C4-2B (cell line): Measurements from ENCODE around the gene RALB.

ENCODE experiments used
- H3K27ac ChIP-seq: fragments of 450-650 bp; 2 replicates; pipeline ENCODE4 v1.5.1; 2017
- CTCF ChIP-seq: fragments of 450-650 bp; conservative IDR thresholded peaks from 2 replicates; pipeline ENCODE4 v1.5.1; 2017; ENCODE audit warnings: mild to moderate bottlenecking
- ZFX ChIP-seq: fragments of 450-650 bp; IDR thresholded peaks from 2 replicates; pipeline ENCODE4 v1.6.1; 2017

The RALB gene

GRCh38 chr2:120324933-120325332 lies 72.3 kb downstream of the RALB start:
- H3K27ac ChIP-seq = no peak overlapping the region
- no peak for TF ChIP-seq ZFX
- TF ChIP-seq CTCF = no peak

- TF ChIP-seq CTCF (no peak), ZFX (no peak)
- H3K27ac ChIP-seq = no peak overlapping the region
Observed at GRCh38 chr2:120326066-120326465, 73.4 kb downstream of the RALB start.

- TF ChIP-seq CTCF (no peak), ZFX (no peak)
- H3K27ac ChIP-seq = no peak overlapping the region
Observed at GRCh38 chr2:120330946-120331822, 78.5 kb downstream of the RALB start.

GRCh38 chr2:120331903-120332302 lies 79.3 kb downstream of the RALB start:
- H3K27ac ChIP-seq = no peak overlapping the region
- TF ChIP-seq CTCF = no peak
- no peak for TF ChIP-seq ZFX

DNA sequence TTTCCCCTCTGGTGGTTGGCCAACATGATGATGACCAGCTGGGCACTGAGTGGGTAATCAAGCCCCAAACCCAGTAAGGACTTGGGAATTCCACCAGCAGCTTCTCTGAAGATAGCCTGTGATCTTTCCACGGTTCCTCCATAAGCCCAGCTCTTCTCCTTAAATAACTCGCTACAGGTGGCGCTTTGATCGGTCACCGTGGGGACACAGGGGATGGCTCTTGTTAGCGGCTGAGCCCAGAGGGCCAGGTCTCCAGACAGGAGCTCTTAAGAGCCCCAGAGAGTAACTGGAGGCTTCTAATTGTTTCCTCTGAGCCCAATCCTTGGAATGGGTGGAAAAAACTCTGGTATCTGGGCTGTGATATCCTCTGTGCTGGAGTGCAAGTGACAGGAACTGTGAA lies 79.7 kb downstream of the RALB start:
- H3K27ac ChIP-seq = no peak overlapping the region
- TF ChIP-seq CTCF (no peak), ZFX (no peak)

DNA sequence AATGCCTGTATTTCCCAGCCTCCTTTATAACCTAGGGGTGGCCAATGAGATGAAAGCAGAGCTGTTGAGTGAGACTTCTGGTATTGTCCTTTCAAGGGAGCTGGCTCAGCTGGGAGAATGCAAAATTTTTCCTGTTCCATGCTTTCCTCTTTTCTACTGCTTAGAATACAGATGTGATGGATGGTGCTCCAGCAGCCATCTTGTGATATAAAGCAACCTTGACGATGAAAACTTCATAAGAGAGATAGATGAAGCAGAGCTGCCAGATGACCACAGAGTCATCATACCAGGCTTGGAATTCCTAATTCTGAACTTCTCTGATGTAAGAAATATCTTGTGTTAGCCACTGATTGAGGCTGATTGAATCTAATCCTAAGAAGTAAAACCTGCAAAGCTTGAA lies 81.4 kb downstream of the RALB start:
- no peak overlapping the region for H3K27ac ChIP-seq
- TF ChIP-seq CTCF (no peak), ZFX (no peak)

DNA sequence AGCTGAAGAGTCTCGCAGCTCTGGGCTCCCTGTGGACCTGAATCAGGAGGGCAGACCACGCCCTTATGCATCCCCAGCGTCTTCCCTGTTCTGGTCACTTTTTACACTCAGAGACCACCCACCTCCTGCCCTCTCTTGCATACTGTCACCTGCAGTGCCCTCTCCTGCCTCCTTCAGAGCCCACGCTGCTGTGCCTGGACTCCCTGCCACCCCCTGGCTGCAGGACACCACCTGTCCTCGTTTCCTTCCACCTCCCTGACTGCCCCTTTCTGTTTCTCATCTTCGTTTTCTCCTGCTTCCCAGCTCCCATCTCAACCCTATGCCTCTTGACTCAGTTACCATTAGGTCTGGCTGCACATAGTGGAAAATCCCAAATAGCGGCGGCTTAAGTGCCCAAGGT lies 84.1 kb downstream of the RALB start:
- no peak for TF ChIP-seq ZFX

GRCh38 chr2:120338015-120338414 lies 85.4 kb downstream of the RALB start:
- H3K27ac ChIP-seq = no peak overlapping the region
- TF ChIP-seq CTCF = no peak
- no peak for TF ChIP-seq ZFX

More for the DNA sequence above, 84.1 kb downstream of the RALB start:
- H3K27ac ChIP-seq = no peak overlapping the region
